HEK293 (cell line): ENCODE data around the gene PDE4D.
A peak's percentile ranks its signal among the peaks of the same experiment; 100 is the strongest.

Experiments used
- CTCF ChIA-PET: fragments of 350-600 bp; formaldehyde crosslinking; extraction: SDS; loops from one replicate; lab custom pipeline; 2021; ENCODE audit warnings: antibody characterized with exemption; lab: Yijun Ruan, JAX
- POLR2A ChIA-PET: fragments of 300-600 bp; formaldehyde crosslinking; extraction: SDS; loops from one replicate; lab custom pipeline; 2020; ENCODE audit warnings: antibody characterized with exemption, inconsistent platforms; lab: Yijun Ruan, JAX
- H3K27ac ChIP-seq: fragments of 200-500 bp; sonication (Bioruptor generic); 2 replicates; pipeline ENCODE4 v1.5.1; 2014; ENCODE audit warnings: low read depth, low read length, control low read depth, inconsistent platforms; ENCODE audit errors: extremely low read depth
- H3K36me3 ChIP-seq, 2 experiments: fragments of 200-500 bp in 1 of 2; sonication (Bioruptor generic) in 1 of 2; 1 replicate in 1 of 2; 2 replicates in 1 of 2; pipeline ENCODE4 v1.5.1; 2014 to 2017; ENCODE audit warnings: inconsistent platforms in 2 of 2, low read length in 2 of 2; ENCODE audit not compliant: control insufficient read depth in 2 of 2, insufficient read depth in 1 of 2
- H3K4me1 ChIP-seq: fragments of 200-500 bp; sonication (Bioruptor generic); 2 replicates; pipeline ENCODE4 v1.5.1; 2014; ENCODE audit warnings: mild to moderate bottlenecking, low read length, inconsistent platforms; ENCODE audit not compliant: control insufficient read depth, insufficient read depth
- H3K4me3 ChIP-seq: 2 replicates; pipeline ENCODE4 v1.5.1; 2011; ENCODE audit warnings: low read depth, mild to moderate bottlenecking, control low read depth, low read length, moderate library complexity
- H3K9me3 ChIP-seq: fragments of 200-500 bp; sonication (Bioruptor generic); 2 replicates; pipeline ENCODE4 v1.5.1; 2014; ENCODE audit warnings: low read depth, low read length, inconsistent platforms; ENCODE audit not compliant: control insufficient read depth, insufficient read depth
- GLI2 ChIP-seq: fragments of 450-650 bp; formaldehyde crosslinking; IDR thresholded peaks from 2 replicates; pipeline ENCODE4; 2017; ENCODE audit warnings: missing biosample characterization, missing genetic modification characterization, low read depth, borderline replicate concordance
- HOXA7 ChIP-seq: sonication (generic); formaldehyde crosslinking; IDR thresholded peaks from 2 replicates; pipeline ENCODE4 v1.8.1; 2022; ENCODE audit warnings: missing genetic modification reagents, borderline replicate concordance
- KLF9 ChIP-seq: fragments of 450-650 bp; formaldehyde crosslinking; IDR thresholded peaks from 2 replicates; pipeline ENCODE4 v1.5.1; 2016; ENCODE audit warnings: missing biosample characterization, missing genetic modification characterization, low read depth
- SP2 ChIP-seq: fragments of 450-650 bp; formaldehyde crosslinking; IDR thresholded peaks from 2 replicates; pipeline ENCODE4 v1.5.1; 2016; ENCODE audit warnings: missing biosample characterization, missing genetic modification characterization
- TCF7L2 ChIP-seq: IDR thresholded peaks from 2 replicates; pipeline ENCODE4 v1.6.1; 2011; ENCODE audit warnings: low read depth, mild to moderate bottlenecking, inconsistent platforms, low read length, moderate library complexity, borderline replicate concordance
- ZBTB1 ChIP-seq: fragments of 450-650 bp; formaldehyde crosslinking; IDR thresholded peaks from 2 replicates; pipeline ENCODE4 v1.5.1; 2016; ENCODE audit warnings: missing biosample characterization, missing genetic modification characterization
- ZBTB20 ChIP-seq: fragments of 450-650 bp; formaldehyde crosslinking; IDR thresholded peaks from 2 replicates; pipeline ENCODE4 v1.5.1; 2016; ENCODE audit warnings: missing biosample characterization, missing genetic modification characterization
- ZNF140 ChIP-seq: fragments of 450-650 bp; formaldehyde crosslinking; IDR thresholded peaks from 2 replicates; pipeline ENCODE4 v1.5.1; 2016; ENCODE audit warnings: missing biosample characterization, missing genetic modification characterization
- ZNF274 ChIP-seq, 2 experiments: fragments of 200-500 bp in 1 of 2; fragments of 450-650 bp in 1 of 2; sonication (Bioruptor generic) in 1 of 2; formaldehyde crosslinking in 1 of 2; IDR thresholded peaks; 2 replicates each; pipeline versions ENCODE4 v1.5.1 to v1.6.1; 2014 to 2016; ENCODE audit warnings: borderline replicate concordance in 1 of 2, inconsistent platforms in 1 of 2, low read length in 1 of 2, missing biosample characterization in 1 of 2, missing genetic modification characterization in 1 of 2
- ZNF560 ChIP-seq: fragments of 450-650 bp; formaldehyde crosslinking; IDR thresholded peaks from 2 replicates; pipeline ENCODE4 v1.5.1; 2017; ENCODE audit warnings: missing biosample characterization, missing genetic modification characterization, borderline replicate concordance
- ZNF621 ChIP-seq: fragments of 450-650 bp; formaldehyde crosslinking; IDR thresholded peaks from 2 replicates; pipeline ENCODE4 v1.5.1; 2017; ENCODE audit warnings: missing biosample characterization, missing genetic modification characterization
- ZNF677 ChIP-seq: fragments of 450-650 bp; IDR thresholded peaks from 2 replicates; pipeline ENCODE4 v1.5.0; 2018; ENCODE audit warnings: missing biosample characterization, mild to moderate bottlenecking, missing genetic modification characterization, moderate library complexity
- ZNF785 ChIP-seq: fragments of 450-650 bp; formaldehyde crosslinking; IDR thresholded peaks from 2 replicates; pipeline ENCODE4 v1.5.1; 2016; ENCODE audit warnings: missing biosample characterization, missing genetic modification characterization
- ZSCAN23 ChIP-seq: fragments of 450-650 bp; formaldehyde crosslinking; IDR thresholded peaks from 2 replicates; pipeline ENCODE4 v1.5.1; 2016; ENCODE audit warnings: missing biosample characterization, missing genetic modification characterization
- TF ChIP-seq, protein P1 (sequence below): fragments of 450-650 bp; formaldehyde crosslinking; IDR thresholded peaks from 2 replicates; pipeline ENCODE4 v1.5.1; 2017; ENCODE audit warnings: missing biosample characterization, missing genetic modification characterization
- TF ChIP-seq, protein P2 (sequence below): fragments of 450-650 bp; formaldehyde crosslinking; IDR thresholded peaks from 2 replicates; pipeline ENCODE4 v1.5.1; 2017; ENCODE audit warnings: missing biosample characterization, missing genetic modification characterization
- TF ChIP-seq, protein P3 (sequence below): fragments of 450-650 bp; formaldehyde crosslinking; IDR thresholded peaks from 2 replicates; pipeline ENCODE4 v1.5.1; 2016; ENCODE audit warnings: missing biosample characterization, missing genetic modification characterization
- TF ChIP-seq, protein P4 (sequence below): fragments of 450-650 bp; formaldehyde crosslinking; IDR thresholded peaks from 2 replicates; pipeline ENCODE4 v1.5.1; 2016; ENCODE audit warnings: missing biosample characterization, missing genetic modification characterization
- TF ChIP-seq, protein P5 (sequence below): fragments of 450-650 bp; formaldehyde crosslinking; conservative IDR thresholded peaks from 2 replicates; pipeline ENCODE4 v1.5.1; 2016; ENCODE audit warnings: low read depth, missing biosample characterization, missing genetic modification characterization

The PDE4D gene

DNA sequence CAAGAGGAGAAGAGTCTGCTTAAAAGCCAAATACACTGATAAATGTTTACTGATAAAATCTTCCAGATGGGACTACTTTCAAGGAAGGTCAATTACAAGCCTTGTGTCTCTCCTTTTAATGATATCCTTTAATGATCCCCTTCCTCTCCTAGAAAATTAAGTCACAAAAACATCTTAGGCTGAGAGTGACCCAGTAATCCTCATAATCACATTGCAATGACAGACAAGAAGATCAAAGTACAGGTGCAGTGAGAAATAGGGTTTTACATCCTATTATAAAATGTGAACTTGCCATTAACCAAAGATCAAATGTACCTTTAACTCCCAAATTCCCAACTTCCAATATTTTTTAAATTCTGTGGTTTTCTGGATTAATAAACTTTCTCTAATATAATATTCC, 795.8 kb downstream of the PDE4D start:
- Histone ChIP-seq H3K9me3 (no peaks in the 10 kb centered on the region), H3K36me3 (no peaks in the 10 kb centered on the region), H3K27ac (no peak overlapping the region), H3K4me3 (no peak overlapping the region), H3K4me1 (peaks cover 10% of the 10 kb centered on the region)
- ChIA-PET CTCF (interaction anchor here (1.2 kb wide), 1 partner anchor 13 kb away, joined by 3 read pairs; no protein-coding TSS in a partner anchor), POLR2A (no interaction called here)
- TF ChIP-seq SP2 (tag by site-specific recombination), result no peak
- peak; percentile 64 for TF ChIP-seq TCF7L2

DNA sequence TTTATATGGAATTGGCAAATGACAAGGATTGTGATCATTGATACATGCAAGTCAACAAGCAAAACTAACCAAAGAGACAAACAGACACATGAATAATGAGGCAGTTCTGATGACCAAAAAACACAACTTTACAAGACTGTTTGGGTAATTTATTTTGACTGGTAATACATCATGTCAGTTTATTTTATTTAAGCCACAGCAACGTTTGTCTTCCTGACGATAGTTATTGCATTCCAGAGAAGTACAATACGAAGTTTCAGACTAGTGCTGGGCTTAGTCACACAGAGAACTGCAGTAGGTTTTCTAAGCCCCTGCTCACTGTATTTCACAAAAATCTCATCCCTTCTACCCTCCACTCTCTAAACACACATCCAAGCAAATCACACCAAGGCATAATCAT, 796.4 kb downstream of the PDE4D start:
- no peak for TF ChIP-seq GLI2 (tag by site-specific recombination)
- TF ChIP-seq, protein P1, sequence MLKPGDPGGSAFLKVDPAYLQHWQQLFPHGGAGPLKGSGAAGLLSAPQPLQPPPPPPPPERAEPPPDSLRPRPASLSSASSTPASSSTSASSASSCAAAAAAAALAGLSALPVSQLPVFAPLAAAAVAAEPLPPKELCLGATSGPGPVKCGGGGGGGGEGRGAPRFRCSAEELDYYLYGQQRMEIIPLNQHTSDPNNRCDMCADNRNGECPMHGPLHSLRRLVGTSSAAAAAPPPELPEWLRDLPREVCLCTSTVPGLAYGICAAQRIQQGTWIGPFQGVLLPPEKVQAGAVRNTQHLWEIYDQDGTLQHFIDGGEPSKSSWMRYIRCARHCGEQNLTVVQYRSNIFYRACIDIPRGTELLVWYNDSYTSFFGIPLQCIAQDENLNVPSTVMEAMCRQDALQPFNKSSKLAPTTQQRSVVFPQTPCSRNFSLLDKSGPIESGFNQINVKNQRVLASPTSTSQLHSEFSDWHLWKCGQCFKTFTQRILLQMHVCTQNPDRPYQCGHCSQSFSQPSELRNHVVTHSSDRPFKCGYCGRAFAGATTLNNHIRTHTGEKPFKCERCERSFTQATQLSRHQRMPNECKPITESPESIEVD (tag by site-specific recombination), result peak; percentile 93
- TF ChIP-seq, all 188 proteins: peak for 1
- no peaks in the 10 kb centered on the region for H3K36me3 ChIP-seq
- peaks cover 12% of the 10 kb centered on the region for H3K4me1 ChIP-seq
- ChIA-PET CTCF (no interaction called here), POLR2A (no interaction called here)
- H3K4me3 ChIP-seq, result no peak overlapping the region
- no peak overlapping the region; the same call in 1 of the 2 replicates for H3K27ac ChIP-seq
- H3K9me3 ChIP-seq, result no peaks in the 10 kb centered on the region

DNA sequence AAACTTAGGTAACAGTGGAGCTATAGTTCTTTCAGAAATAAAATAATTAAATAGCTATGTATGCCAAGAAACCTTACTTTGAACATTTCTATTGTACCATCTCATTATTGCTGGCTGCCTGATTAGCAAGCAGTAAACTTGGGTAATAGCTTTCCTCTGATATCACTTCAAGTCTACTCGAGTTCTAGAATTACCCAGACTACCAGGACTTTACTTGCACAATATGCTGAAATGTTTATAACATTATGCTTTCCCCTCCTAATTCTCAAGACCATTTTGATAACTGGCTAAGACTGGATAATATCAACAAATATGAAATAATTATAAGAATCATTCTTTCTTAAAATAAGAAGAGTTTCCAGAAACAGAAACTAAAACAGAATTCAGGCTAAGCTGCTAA, 798.0 kb downstream of the PDE4D start:
- peaks cover 15% of the 10 kb centered on the region for H3K4me1 ChIP-seq
- TF ChIP-seq, protein P2, sequence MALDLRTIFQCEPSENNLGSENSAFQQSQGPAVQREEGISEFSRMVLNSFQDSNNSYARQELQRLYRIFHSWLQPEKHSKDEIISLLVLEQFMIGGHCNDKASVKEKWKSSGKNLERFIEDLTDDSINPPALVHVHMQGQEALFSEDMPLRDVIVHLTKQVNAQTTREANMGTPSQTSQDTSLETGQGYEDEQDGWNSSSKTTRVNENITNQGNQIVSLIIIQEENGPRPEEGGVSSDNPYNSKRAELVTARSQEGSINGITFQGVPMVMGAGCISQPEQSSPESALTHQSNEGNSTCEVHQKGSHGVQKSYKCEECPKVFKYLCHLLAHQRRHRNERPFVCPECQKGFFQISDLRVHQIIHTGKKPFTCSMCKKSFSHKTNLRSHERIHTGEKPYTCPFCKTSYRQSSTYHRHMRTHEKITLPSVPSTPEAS, result no peak
- no peak overlapping the region for H3K4me3 ChIP-seq
- no peaks in the 10 kb centered on the region for H3K36me3 ChIP-seq
- CTCF ChIA-PET, result interaction anchor here (0.5 to 0.9 kb wide), 3 partner anchors 136 to 715 kb away, joined by 3 to 4 read pairs (median 3); no protein-coding TSS in a partner anchor
- H3K9me3 ChIP-seq, result no peaks in the 10 kb centered on the region
- POLR2A ChIA-PET, result no interaction called here
- no peak overlapping the region for H3K27ac ChIP-seq

DNA sequence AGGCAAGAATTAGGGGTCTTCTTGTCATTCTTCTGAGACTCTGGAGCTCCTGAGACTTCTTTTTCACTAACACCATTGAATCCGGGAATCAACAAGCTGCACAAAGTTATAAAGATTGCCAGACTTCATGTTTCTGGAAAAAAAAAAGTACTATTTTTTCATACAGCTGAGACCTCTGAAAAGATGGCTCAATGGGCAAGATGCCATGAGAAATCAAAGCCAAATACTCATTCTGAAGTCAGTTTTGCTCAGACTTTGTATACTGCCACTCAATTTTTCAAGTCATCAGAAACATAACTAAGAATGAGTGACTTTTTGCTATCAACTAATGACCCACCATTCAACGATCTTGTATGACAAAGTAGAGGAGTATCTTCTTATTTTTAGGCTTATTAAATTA, 798.7 kb downstream of the PDE4D start:
- H3K27ac ChIP-seq, result no peak overlapping the region
- H3K4me1 ChIP-seq, result peaks cover 15% of the 10 kb centered on the region
- CTCF ChIA-PET, result interaction anchor here (0.5 to 0.9 kb wide), 2 partner anchors 135 to 246 kb away, joined by 3 to 4 read pairs; no protein-coding TSS in a partner anchor
- H3K4me3 ChIP-seq, result no peak overlapping the region
- POLR2A ChIA-PET, result no interaction called here
- no peaks in the 10 kb centered on the region for H3K36me3 ChIP-seq
- no peaks in the 10 kb centered on the region for H3K9me3 ChIP-seq
- TF ChIP-seq, protein P3, sequence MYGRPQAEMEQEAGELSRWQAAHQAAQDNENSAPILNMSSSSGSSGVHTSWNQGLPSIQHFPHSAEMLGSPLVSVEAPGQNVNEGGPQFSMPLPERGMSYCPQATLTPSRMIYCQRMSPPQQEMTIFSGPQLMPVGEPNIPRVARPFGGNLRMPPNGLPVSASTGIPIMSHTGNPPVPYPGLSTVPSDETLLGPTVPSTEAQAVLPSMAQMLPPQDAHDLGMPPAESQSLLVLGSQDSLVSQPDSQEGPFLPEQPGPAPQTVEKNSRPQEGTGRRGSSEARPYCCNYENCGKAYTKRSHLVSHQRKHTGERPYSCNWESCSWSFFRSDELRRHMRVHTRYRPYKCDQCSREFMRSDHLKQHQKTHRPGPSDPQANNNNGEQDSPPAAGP (tag by site-specific recombination), result no peak
- TF ChIP-seq KLF9 (tag by site-specific recombination) (no peak), HOXA7 (CRISPR knock-in tag) (no peak), ZBTB1 (tag by site-specific recombination) (no peak), ZNF677 (no peak), ZNF560 (tag by site-specific recombination) (no peak), ZNF785 (tag by site-specific recombination) (no peak), ZSCAN23 (tag by site-specific recombination) (no peak), ZBTB20 (tag by site-specific recombination) (no peak), ZNF140 (tag by site-specific recombination) (no peak), ZNF274 (IDR thresholded peaks at IDR 0.05; ENCODE audit: low read length) (no peak), ZNF274 (tag by site-specific recombination; IDR thresholded peaks at IDR 0.05; ENCODE audit: borderline replicate concordance) (no peak), ZNF621 (tag by site-specific recombination) (no peak)
- TF ChIP-seq, protein P4, sequence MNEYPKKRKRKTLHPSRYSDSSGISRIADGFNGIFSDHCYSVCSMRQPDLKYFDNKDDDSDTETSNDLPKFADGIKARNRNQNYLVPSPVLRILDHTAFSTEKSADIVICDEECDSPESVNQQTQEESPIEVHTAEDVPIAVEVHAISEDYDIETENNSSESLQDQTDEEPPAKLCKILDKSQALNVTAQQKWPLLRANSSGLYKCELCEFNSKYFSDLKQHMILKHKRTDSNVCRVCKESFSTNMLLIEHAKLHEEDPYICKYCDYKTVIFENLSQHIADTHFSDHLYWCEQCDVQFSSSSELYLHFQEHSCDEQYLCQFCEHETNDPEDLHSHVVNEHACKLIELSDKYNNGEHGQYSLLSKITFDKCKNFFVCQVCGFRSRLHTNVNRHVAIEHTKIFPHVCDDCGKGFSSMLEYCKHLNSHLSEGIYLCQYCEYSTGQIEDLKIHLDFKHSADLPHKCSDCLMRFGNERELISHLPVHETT (tag by site-specific recombination), result no peak
- TF ChIP-seq, protein P5, sequence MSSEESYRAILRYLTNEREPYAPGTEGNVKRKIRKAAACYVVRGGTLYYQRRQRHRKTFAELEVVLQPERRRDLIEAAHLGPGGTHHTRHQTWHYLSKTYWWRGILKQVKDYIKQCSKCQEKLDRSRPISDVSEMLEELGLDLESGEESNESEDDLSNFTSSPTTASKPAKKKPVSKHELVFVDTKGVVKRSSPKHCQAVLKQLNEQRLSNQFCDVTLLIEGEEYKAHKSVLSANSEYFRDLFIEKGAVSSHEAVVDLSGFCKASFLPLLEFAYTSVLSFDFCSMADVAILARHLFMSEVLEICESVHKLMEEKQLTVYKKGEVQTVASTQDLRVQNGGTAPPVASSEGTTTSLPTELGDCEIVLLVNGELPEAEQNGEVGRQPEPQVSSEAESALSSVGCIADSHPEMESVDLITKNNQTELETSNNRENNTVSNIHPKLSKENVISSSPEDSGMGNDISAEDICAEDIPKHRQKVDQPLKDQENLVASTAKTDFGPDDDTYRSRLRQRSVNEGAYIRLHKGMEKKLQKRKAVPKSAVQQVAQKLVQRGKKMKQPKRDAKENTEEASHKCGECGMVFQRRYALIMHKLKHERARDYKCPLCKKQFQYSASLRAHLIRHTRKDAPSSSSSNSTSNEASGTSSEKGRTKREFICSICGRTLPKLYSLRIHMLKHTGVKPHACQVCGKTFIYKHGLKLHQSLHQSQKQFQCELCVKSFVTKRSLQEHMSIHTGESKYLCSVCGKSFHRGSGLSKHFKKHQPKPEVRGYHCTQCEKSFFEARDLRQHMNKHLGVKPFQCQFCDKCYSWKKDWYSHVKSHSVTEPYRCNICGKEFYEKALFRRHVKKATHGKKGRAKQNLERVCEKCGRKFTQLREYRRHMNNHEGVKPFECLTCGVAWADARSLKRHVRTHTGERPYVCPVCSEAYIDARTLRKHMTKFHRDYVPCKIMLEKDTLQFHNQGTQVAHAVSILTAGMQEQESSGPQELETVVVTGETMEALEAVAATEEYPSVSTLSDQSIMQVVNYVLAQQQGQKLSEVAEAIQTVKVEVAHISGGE (tag by site-specific recombination), result no peak
